CD14-positive monocyte (primary cell): ENCODE data around the gene ZNF865. TPM values are rescaled to one million over a fixed set of nuclear protein-coding genes. Genes with fewer than 3 reads are reported as not detected.

Source experiments
- DNase-seq, 3 donors: peaks; one replicate each; pipeline ENCODE4 v3.0.0-alpha.2; 2011 to 2022
- H2AFZ ChIP-seq: 2 replicates; pipeline ENCODE4 v1.6.0; 2012; ENCODE audit warnings: mild to moderate bottlenecking, low read depth, low read length, inconsistent platforms; ENCODE audit not compliant: insufficient read depth, poor library complexity, severe bottlenecking
- H3K27ac ChIP-seq, 2 donors: 1 replicate in 1 of 2; 2 replicates in 1 of 2; pipeline ENCODE4 v1.5.1; 2012 to 2013; ENCODE audit warnings: low read length in 2 of 2, control low read depth in 1 of 2, inconsistent platforms in 1 of 2, low read depth in 1 of 2, mild to moderate bottlenecking in 1 of 2
- H3K27me3 ChIP-seq, 2 donors: one replicate each; pipeline versions ENCODE4 v1.6.0 to v1.6.1; 2011 to 2013; ENCODE audit warnings: low read length in 2 of 2; ENCODE audit not compliant: control insufficient read depth in 2 of 2, insufficient read depth in 2 of 2
- H3K36me3 ChIP-seq, 2 donors: replicated peaks in 1 of 2; 1 replicate in 1 of 2; 2 replicates in 1 of 2; pipeline versions ENCODE4 v1.5.1 to v1.6.1; 2012 to 2013; ENCODE audit warnings: low read length in 2 of 2, control low read depth in 1 of 2, inconsistent platforms in 1 of 2, mild to moderate bottlenecking in 1 of 2; ENCODE audit not compliant: insufficient read depth in 2 of 2, control insufficient read depth in 1 of 2
- H3K4me1 ChIP-seq, 2 donors: 1 replicate in 1 of 2; 2 replicates in 1 of 2; pipeline versions ENCODE4 v1.5.1 to v1.6.1; 2012 to 2013; ENCODE audit warnings: low read length in 2 of 2, control low read depth in 1 of 2, inconsistent platforms in 1 of 2, mild to moderate bottlenecking in 1 of 2, moderate library complexity in 1 of 2; ENCODE audit not compliant: insufficient read depth in 2 of 2, control insufficient read depth in 1 of 2
- H3K4me2 ChIP-seq: replicated peaks from 2 replicates; pipeline ENCODE3; 2012; ENCODE audit warnings: low read length, moderate library complexity, mild to moderate bottlenecking; ENCODE audit not compliant: poor library complexity, severe bottlenecking; ENCODE audit errors: extremely low read depth
- H3K4me3 ChIP-seq, 3 experiments: fragments of 200-600 bp in 1 of 3; sonication (generic) in 1 of 3; replicated peaks in 1 of 3; 1 replicate in 2 of 3; 2 replicates in 1 of 3; pipeline ENCODE4 v1.5.1; 2011 to 2013; ENCODE audit warnings: low read length in 3 of 3, mild to moderate bottlenecking in 3 of 3, control low read depth in 2 of 3, low read depth in 2 of 3, inconsistent platforms in 1 of 3, moderate library complexity in 1 of 3
- H3K79me2 ChIP-seq: 2 replicates; pipeline ENCODE4 v1.6.0; 2012; ENCODE audit warnings: mild to moderate bottlenecking, control low read depth, inconsistent platforms, low read length, moderate library complexity; ENCODE audit not compliant: insufficient read depth
- H3K9ac ChIP-seq: 2 replicates; pipeline ENCODE4 v1.6.0; 2017; ENCODE audit warnings: low read length, mild to moderate bottlenecking; ENCODE audit not compliant: insufficient read depth, poor library complexity, severe bottlenecking
- H3K9me3 ChIP-seq, 2 donors: replicated peaks in 1 of 2; 1 replicate in 1 of 2; 2 replicates in 1 of 2; pipeline versions ENCODE4 v1.5.1 to v1.6.1; 2012 to 2013; ENCODE audit warnings: low read length in 2 of 2, control low read depth in 1 of 2; ENCODE audit not compliant: control insufficient read depth in 1 of 2, insufficient read depth in 1 of 2
- H4K20me1 ChIP-seq: 2 replicates; pipeline ENCODE4 v1.6.0; 2012; ENCODE audit warnings: mild to moderate bottlenecking, low read length, control low read depth, moderate library complexity; ENCODE audit not compliant: insufficient read depth
- H3K27ac Mint-ChIP-seq, 7 donors: one replicate each; pipeline ENCODE4 v1.8.0; 2020; ENCODE audit warnings: mild to moderate bottlenecking in 7 of 7, mixed read lengths in 7 of 7, moderate library complexity in 6 of 7, inconsistent platforms in 2 of 7
- H3K27me3 Mint-ChIP-seq, 3 donors: one replicate each; pipeline ENCODE4 v1.8.0; 2021 to 2022; ENCODE audit warnings: low read depth in 3 of 3, mild to moderate bottlenecking in 3 of 3, mixed read lengths in 3 of 3, moderate library complexity in 3 of 3, inconsistent platforms in 1 of 3
- H3K36me3 Mint-ChIP-seq, 2 donors: one replicate each; pipeline ENCODE4 v1.8.0; 2020; ENCODE audit warnings: mixed read lengths in 2 of 2, inconsistent platforms in 1 of 2, mild to moderate bottlenecking in 1 of 2
- H3K4me1 Mint-ChIP-seq: one replicate; pipeline ENCODE4 v1.8.0; 2020; ENCODE audit warnings: mild to moderate bottlenecking, mixed read lengths
- H3K4me3 Mint-ChIP-seq, 2 donors: one replicate each; pipeline ENCODE4 v1.8.0; 2020; ENCODE audit warnings: mild to moderate bottlenecking in 2 of 2, mixed read lengths in 2 of 2, moderate library complexity in 1 of 2
- H3K9me3 Mint-ChIP-seq, 7 donors: one replicate each; pipeline ENCODE4 v1.8.0; 2020 to 2022; ENCODE audit warnings: mixed read lengths in 7 of 7, mild to moderate bottlenecking in 6 of 7, moderate library complexity in 6 of 7, inconsistent platforms in 2 of 7
- WGBS: methylation state at CpG from one replicate; pipeline ENCODE4 v1.1.5; 2013; ENCODE audit warnings: missing lambda C conversion rate; ENCODE audit not compliant: insufficient coverage; 5-methylcytosine and 5-hydroxymethylcytosine counted together
- intact Hi-C, 2 donors: fragments of 100-400 bp; cut with micrococcal nuclease; formaldehyde crosslinking; loops; one replicate each; pipeline versions ENCODE4 v1.15.0 to v1.15.1; 2023
- polyA plus RNA-seq, 3 donors: library from polyadenylated mRNA; depleted of rRNA in 1 of 3; unstranded in 2 of 3; stranded (reverse) in 1 of 3; fragments of 300-500 nt in 2 of 3; fragments of >200 nt in 1 of 3; fragmentation: Illumina TruSeq in 2 of 3; gene quantifications; 1 replicate in 2 of 3; 2 replicates in 1 of 3; pipeline ENCODE4 v1.2.3, GENCODE V29; 2012 to 2021
- TF ChIP-seq, protein P1 (sequence below): fragments of 200-600 bp; IDR thresholded peaks from one replicate; pipeline ENCODE4 v1.8.0; 2022; ENCODE audit warnings: antibody characterized with exemption, mild to moderate bottlenecking

Gene ZNF865
- polyA plus RNA-seq, 3 donors = 0.03 to 6.0 (median 0.07) TPM

DNA sequence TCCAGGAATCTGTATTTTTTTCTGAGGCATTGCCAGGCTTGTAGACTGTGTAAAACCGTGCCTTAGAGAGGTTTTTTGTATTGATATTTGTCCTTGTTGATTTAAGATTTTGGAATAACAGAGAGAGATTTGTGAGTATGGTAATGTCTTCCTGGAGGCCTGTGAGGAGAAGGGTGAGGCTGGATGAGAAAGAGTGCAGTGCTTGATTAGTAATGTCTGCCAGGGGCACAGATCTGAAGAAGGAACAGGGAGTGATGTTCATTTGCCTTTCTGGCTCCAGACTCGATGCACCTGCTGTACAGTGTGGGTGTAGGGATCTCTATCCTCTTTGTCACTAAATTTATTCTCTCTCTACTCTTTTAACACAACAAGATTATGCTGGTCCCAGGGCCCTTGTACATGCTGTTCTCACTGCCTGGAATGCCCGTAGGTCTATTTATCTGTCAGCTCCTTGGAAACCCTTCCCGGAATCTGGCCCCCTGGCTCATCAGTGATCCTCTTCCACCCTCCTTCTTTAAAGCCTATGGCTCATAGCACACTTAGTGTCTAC is 10.4 kb upstream of the ZNF865 start:
- peaks cover 24 to 38% of the 10 kb centered on the region in 2 donors for H3K36me3 ChIP-seq
- H3K4me1 ChIP-seq = no peaks in the 10 kb centered on the region
- H3K9me3 Mint-ChIP-seq = peaks cover 6 to 20% (median 12%) of the 10 kb centered on the region in 7 donors
- H3K27ac Mint-ChIP-seq = peak overlapping the region in 1 of 7 donors; percentile 1
- no peak for DNase-seq
- H3K36me3 Mint-ChIP-seq = peaks cover 29 to 41% of the 10 kb centered on the region in 2 donors
- WGBS = 100% methylated on average over 2 of the region's 4 CpGs
- H2AFZ ChIP-seq = no peak overlapping the region
- H3K4me1 Mint-ChIP-seq = peaks cover 5% of the 10 kb centered on the region
- intact Hi-C loops = no loop called here
- no peaks in the 10 kb centered on the region for H4K20me1 ChIP-seq
- no peak overlapping the region for H3K4me2 ChIP-seq
- H3K4me3 Mint-ChIP-seq = no peak overlapping the region
- peaks cover 0 to 2% (median 0%) of the 10 kb centered on the region in 3 donors for H3K27me3 Mint-ChIP-seq
- H3K9me3 ChIP-seq = peaks cover 0 to 10% of the 10 kb centered on the region in 2 donors
- H3K79me2 ChIP-seq = peaks cover 6% of the 10 kb centered on the region
- H3K4me3 ChIP-seq = no peak overlapping the region
- no peak overlapping the region for H3K27ac ChIP-seq
- no peaks in the 10 kb centered on the region for H3K27me3 ChIP-seq
- H3K9ac ChIP-seq = no peak overlapping the region
- TF ChIP-seq, protein P1, sequence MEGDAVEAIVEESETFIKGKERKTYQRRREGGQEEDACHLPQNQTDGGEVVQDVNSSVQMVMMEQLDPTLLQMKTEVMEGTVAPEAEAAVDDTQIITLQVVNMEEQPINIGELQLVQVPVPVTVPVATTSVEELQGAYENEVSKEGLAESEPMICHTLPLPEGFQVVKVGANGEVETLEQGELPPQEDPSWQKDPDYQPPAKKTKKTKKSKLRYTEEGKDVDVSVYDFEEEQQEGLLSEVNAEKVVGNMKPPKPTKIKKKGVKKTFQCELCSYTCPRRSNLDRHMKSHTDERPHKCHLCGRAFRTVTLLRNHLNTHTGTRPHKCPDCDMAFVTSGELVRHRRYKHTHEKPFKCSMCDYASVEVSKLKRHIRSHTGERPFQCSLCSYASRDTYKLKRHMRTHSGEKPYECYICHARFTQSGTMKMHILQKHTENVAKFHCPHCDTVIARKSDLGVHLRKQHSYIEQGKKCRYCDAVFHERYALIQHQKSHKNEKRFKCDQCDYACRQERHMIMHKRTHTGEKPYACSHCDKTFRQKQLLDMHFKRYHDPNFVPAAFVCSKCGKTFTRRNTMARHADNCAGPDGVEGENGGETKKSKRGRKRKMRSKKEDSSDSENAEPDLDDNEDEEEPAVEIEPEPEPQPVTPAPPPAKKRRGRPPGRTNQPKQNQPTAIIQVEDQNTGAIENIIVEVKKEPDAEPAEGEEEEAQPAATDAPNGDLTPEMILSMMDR = no peak

DNA sequence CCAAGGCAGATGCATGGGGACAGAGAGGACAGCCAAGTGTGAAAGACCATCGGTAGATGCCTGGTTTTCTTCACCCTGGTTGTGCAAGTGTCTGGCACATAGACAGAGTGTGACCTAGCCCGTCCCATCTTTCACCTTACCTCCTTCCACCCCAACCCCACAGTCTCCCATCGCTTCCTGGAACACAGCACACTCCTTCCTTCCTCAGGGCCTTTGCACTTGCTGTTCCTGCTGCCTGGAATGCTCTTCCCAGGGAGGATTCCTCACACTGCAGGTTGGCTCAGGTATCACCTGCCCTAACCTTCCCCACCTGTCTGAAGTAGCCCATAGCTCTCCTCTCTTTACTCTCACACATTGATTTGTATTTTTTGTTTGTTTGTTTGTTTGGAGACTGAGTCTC is 9.1 kb upstream of the ZNF865 start:
- 100% methylated on average over 2 of the region's 3 CpGs for WGBS
- H3K9me3 Mint-ChIP-seq = peaks cover 6 to 20% (median 12%) of the 10 kb centered on the region in 7 donors
- intact Hi-C loops = no loop called here
- H3K4me2 ChIP-seq = no peak overlapping the region
- H4K20me1 ChIP-seq = no peaks in the 10 kb centered on the region
- no peak overlapping the region for H3K4me3 Mint-ChIP-seq
- peaks cover 0 to 10% of the 10 kb centered on the region in 2 donors for H3K9me3 ChIP-seq
- peaks cover 17% of the 10 kb centered on the region for H3K79me2 ChIP-seq
- H3K27ac ChIP-seq = no peak overlapping the region
- TF ChIP-seq, protein P1 = no peak
- peaks cover 29 to 41% of the 10 kb centered on the region in 2 donors for H3K36me3 Mint-ChIP-seq
- H3K36me3 ChIP-seq = peaks cover 24 to 38% of the 10 kb centered on the region in 2 donors
- no peaks in the 10 kb centered on the region for H3K27me3 ChIP-seq
- H3K27me3 Mint-ChIP-seq = no peaks in the 10 kb centered on the region
- no peak overlapping the region for H3K9ac ChIP-seq
- H3K4me1 Mint-ChIP-seq = peaks cover 11% of the 10 kb centered on the region
- H3K27ac Mint-ChIP-seq = no peak overlapping the region
- no peak overlapping the region for H2AFZ ChIP-seq
- DNase-seq = no peak
- peaks cover 8% of the 10 kb centered on the region in 2 donors for H3K4me1 ChIP-seq
- H3K4me3 ChIP-seq = no peak overlapping the region
